ENCODE data around the gene RBM34.

RBM34 gene

GRCh38 chr1:235131961-235132360 is 29.1 kb downstream of the RBM34 start:
- no peak for TF ChIP-seq CTCF (IDR thresholded peaks at IDR 0.05)

- no peak for TF ChIP-seq CTCF (IDR thresholded peaks at IDR 0.05)
Measured at GRCh38 chr1:235130766-235131270, 30.2 kb downstream of the RBM34 start.

- no peak for TF ChIP-seq CTCF (IDR thresholded peaks at IDR 0.05)
Measured at GRCh38 chr1:235129774-235130570, 31.1 kb downstream of the RBM34 start.

GRCh38 chr1:235128456-235129328 is 32.4 kb downstream of the RBM34 start, which contains the start of gene TOMM20:
TSS of gene TOMM20 (minus strand) at chr1:235128837. CDS start at chr1:235128715, 122 bp downstream.
- no peak for TF ChIP-seq CTCF (IDR thresholded peaks at IDR 0.05)

DNA sequence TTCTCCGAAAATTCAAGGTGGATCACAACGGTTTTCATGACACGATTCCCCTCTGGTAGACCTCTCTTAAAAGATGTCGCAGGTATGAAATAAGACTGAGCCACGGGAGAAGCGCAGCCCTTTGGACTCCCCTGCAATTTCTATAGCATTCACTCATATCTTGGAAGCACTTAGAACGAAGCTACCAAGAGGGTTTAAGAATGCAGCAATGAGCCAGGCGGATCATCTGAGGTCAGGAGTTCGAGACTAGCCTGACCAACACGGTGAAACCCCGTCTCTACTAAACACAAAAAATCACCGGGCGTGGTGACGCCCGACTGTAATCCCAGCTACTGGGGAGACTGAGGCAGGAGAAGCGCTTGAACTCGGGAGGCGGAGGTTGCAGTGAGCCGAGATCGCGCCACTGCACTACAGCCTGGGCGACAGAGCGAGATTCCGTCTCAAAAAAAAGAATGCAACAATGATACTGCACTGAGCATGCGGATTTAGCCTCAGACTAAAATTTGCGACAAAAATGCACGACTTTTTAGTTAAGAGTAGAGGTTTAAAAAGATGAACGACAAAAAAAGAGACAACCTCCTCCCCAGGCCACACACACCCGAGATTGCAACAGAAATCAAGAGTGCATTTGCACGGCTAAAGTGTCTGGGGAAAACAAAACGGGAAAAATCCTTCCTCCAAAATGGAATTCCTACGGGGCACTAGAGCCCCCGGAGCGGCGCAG is 33.2 kb downstream of the RBM34 start:
- no peak for TF ChIP-seq CTCF (IDR thresholded peaks at IDR 0.05)

DNA sequence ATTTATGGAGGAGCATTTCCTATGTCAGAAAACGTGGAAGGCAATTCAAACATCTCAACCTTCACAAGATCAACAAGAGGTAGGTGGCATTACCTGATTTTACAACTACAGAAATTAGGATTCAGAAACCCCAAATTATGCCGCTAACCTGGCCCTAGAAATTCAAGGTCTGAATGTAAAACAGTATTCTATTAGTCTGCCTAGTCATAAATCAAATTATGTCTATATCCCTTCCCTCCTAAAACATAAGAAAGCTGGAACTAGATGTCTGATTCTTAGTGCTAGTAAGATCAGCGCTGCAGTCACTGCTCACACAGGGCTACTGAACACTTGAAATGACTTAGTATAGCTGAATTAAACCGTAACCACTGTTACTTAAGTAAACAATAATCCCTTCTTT is 33.8 kb downstream of the RBM34 start:
- TF ChIP-seq CTCF (IDR thresholded peaks at IDR 0.05): no peak

DNA sequence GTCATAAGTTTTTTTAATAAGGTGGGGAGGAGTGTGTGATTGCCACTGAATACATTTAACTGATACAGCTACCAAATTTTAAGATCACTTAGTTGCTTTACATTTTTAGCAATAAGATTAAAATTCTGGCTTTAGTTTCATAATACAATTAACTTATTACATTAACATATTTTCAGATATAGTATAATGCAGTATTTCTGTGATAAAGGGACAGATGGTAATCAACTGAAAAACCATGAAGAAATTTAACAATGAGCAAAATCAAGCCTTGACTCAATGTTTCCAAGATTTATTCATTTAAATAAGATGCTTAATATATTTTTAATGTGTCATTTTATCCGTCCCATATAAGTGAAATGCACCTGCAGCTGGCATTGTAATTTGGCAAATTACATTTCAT is 36.4 kb downstream of the RBM34 start:
- no peak for TF ChIP-seq CTCF (IDR thresholded peaks at IDR 0.05)

Data from LNCAP (cell line).